Caki2 (cell line): ENCODE measurements around the gene CFAP119. TPM values are rescaled to one million over a fixed set of nuclear protein-coding genes. Genes with fewer than 3 reads are reported as not detected.
"Not testable (repeated sequence)": the region's sequence is repeated elsewhere in the genome, so short reads cannot be mapped to it uniquely, and the experiment has no call there.

Source experiments
- DNase-seq: peaks from one replicate; pipeline ENCODE4 v3.0.0-alpha.2; 2015; ENCODE audit warnings: low read depth
- in situ Hi-C: cut with HindIII; loops from 2 replicates; pipeline ENCODE4 v1.10.0; 2016; ENCODE audit warnings: low sequenced_read_pairs, low pct_unique_long_range_greater_than_20kb, mixed read lengths
- total RNA-seq: library from RNA; depleted of rRNA; stranded (reverse); fragments of >200 nt; shearing (Covaris generic); gene quantifications from 2 replicates; pipeline ENCODE4 v1.2.3, GENCODE V29; 2014; ENCODE audit warnings: low replicate concordance; rRNA removed

The CFAP119 gene
- total RNA-seq, result 7.2 and 12.3 TPM in 2 replicates

DNA sequence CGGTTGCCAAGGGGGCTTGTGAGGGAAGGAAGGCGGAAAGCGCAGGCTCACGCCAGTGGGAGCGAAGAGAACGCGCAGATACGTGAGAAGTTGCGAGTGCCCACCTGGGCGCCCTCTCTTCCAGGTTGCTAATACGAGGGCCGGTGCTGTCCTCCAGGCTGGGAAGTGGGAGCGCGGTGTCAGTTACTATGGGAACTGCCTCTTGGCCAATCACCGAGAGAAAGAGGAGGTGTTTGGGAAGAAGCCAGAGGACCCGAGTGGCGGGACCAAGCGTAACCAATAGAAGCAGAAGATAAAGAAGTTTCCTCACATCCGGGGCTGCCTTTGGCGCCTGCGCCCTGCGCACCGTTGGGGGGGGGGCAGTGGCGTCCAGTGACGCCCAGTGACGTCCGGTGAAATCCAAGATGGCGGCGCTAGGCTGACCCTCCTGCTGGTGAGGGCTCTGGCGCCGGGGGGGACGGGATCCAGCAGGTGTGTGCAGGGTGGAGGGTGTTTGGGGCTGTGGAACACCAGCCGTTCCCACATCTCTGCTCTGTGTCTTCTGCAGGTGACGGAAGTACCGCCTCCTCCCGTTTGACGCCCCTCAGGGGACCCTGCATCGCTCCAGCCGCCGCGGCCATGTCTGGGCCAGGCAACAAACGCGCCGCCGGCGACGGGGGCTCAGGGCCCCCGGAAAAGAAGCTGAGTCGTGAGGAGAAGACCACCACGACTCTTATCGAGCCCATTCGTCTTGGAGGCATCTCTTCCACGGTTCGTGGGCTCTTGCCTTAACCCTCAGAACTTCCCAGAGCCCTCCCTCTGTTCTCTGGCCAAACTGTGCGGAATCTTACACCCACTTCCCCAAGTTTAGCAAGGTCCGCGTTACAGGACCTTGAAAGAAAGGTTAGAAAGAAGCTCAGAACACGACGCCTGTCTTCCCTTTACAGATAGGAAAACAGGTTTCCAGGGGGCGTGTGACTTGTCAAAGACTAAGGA, at the start of gene CFAP119, which contains the start of gene RNF40:
Gene CFAP119, minus strand, starts transcription at position 135 of the 975 bp plus-strand sequence. CDS start 314 bp downstream, outside the sequence.
Gene RNF40, plus strand, starts transcription at position 395 of the 975 bp plus-strand sequence. Its CDS starts 224 bp downstream, at position 619.
- peak; percentile 99 for DNase-seq
- in situ Hi-C loops, result loop anchor here (25.0 kb wide), 1 partner anchor 175 kb away; the partner anchor contains the start of gene ORAI3

DNA sequence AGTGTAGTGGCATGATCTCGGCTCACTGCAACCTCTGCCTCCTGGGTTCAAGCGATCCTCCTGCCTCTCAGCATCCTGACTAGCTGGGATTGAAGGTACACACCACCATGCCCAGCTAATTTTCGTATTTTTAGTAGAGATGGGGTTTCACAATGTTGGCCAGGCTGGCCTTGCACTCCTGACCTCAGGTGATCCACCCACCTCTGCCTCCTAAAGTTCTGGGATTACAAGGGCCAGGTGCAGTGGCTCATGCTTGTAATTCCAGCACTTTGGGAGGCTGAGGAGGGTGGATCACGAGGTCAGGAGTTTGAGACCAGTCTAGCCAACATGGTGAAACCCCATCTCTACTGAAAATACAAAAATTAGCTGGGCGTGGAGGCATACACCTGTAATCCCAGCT, 47.8 kb upstream of the CFAP119 start:
- in situ Hi-C loops, result loop anchor here (10.0 kb wide), 1 partner anchor 65 kb away; no protein-coding TSS in a partner anchor
- not testable (repeated sequence) for DNase-seq

DNA sequence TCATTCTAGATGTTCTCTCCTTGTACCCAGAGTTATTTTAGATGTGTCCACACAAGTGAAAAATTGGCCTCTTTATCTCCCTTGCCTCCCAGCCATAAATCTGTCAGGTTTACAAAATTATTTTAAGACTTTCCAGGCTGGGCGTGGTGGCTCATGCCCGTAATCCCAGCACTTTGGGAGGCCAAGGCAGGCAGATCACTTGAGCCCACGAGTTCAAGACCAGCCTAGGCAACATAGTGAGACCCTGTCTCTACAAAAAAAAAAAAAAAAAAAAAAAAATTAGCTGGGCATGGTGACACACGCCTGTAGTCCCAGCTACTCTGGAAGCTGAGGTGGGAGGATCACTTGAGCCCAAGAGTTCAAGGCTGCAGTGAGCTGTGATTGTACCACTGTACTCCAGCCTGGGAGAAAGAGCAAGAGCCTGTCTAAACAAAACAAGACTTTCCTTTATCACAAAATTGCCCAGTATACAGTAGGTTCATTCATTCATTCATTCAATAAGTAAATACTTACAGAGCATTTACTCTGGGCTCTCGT, 47.1 kb upstream of the CFAP119 start:
- in situ Hi-C loops, result loop anchor here (10.0 kb wide), 1 partner anchor 66 kb away; no protein-coding TSS in a partner anchor
- DNase-seq, result not testable (repeated sequence)

DNA sequence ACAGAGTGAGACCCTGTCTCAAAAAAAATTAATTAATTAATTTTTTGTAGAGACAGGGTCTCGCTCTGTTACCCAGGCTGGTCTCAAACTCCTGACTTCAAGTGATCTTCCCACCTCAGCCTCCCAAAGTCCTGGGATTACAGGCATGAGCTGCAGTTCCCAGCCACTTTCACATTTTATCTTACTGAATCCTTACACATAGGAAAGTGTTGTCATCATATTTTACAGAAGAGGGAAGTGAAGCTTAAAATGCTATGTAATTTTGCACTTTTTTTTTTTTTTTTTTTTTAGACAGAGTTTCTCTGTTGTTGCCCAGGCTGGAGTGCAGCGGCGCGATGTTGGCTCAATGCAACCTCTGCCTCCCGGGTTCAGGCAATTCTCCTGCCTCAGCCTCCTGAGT, 46.3 kb upstream of the CFAP119 start:
- in situ Hi-C loops, result loop anchor here (10.0 kb wide), 1 partner anchor 67 kb away; no protein-coding TSS in a partner anchor
- no peak for DNase-seq

DNA sequence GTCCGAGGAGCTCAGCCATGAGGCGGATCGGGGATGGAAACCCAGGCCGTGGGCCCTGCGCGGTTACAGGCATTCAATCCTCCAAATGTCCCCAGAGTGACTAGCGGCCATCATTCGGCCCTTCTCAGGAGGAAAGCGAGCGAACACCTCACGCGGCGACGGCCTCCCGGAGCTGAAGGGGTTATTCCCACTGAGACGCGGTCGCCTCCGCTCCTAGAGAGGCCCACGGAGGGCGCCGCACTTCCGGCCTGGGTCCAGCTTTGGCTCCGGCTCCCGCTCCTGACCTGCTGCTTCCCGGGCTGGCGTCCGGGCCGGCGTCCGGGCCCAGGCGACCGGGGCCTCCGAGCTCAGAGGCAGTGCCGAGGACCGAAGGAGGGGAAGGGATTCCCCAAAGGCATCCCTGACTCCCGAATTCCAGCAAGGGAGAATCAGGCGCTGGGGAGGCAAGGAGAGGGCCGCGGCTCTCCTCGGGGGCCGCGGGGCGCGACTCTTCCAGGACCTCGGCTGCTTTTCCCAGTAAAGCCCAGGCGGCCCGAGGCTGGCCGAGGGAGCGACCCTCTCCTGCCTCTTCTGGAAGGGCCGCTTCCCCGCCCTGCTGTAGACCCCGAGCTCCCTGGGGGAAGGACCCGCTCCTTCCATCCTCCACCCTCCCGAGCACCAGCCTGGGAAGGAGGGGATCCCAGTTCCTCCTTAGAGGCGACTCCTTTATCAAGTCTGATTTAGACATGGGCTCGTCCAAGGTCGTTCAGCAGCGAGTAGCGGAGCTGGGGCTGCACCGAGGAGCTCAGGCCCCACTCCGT, 43.7 kb upstream of the CFAP119 start:
- in situ Hi-C loops, result loop anchor here (10.0 kb wide), 1 partner anchor 69 kb away; no protein-coding TSS in a partner anchor
- peak; percentile 86 for DNase-seq

DNA sequence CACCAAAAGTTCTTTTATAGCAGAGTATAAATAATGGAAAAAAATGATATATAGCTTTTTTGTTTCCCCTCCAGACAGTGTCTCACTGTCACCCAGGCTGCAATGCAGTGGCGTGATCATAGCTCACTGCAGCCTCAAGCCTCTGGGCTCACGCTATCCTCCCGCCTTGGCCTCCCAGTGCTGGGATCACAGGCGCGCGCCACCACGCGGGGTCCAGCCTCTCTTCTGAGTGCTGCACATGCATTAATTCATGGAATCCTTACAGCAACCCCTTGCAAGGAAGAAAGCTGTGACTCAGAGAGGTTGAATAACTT, 43.2 kb upstream of the CFAP119 start:
- no peak for DNase-seq
- in situ Hi-C loops, result loop anchor here (10.0 kb wide), 1 partner anchor 70 kb away; no protein-coding TSS in a partner anchor

DNA sequence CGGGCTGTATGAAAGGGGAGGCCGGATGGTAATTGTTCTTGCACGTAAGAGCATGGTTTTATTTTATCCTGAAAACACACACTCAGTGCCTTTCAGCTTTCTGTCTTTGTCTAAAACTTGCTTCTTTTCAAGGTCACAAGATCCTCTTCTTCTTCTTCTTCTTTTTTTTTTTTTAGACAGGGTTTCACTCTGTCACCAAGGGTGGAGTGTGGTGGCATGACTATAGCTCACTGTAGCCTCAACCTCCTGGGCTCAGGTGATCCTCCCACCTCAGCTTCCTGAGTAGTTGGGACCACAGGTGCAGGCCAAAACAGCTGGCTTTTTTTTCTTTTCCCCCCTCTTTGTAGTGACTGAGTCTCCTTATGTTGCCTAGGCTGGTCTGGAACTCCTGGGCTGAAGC, 41.1 kb upstream of the CFAP119 start:
- in situ Hi-C loops, result loop anchor here (10.0 kb wide), 1 partner anchor 72 kb away; no protein-coding TSS in a partner anchor
- no peak for DNase-seq

DNA sequence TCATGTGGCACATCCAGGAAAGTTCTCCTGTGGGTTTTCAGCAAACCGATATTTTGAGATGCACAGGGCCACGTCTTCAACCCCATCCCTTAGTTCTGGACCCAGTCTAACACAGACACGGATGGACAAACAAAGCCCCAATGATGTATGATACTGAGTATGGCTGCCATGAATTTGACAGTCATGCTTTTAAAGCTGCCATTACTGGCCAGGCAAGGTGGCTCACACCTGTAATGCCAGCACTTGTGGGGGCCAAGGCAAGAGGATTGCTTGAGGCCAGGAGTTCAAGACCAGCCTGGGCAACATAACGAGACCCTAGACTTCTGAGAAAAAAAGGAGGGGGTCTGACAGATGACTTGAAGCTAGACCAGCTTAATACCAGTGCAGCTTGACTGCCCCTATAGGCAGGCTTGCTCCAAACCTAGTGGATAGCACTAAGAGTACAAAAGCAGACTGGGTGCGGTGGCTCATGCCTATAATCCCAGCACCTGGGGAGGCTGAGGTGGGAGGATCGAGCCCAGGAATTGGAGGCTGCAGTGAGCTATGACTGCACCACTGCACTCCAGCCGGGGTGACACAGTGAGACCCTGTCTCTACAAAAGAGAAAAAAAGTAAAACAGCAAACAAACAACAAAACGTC, 35.9 kb upstream of the CFAP119 start:
- DNase-seq, result no peak
- in situ Hi-C loops, result no loop called here

DNA sequence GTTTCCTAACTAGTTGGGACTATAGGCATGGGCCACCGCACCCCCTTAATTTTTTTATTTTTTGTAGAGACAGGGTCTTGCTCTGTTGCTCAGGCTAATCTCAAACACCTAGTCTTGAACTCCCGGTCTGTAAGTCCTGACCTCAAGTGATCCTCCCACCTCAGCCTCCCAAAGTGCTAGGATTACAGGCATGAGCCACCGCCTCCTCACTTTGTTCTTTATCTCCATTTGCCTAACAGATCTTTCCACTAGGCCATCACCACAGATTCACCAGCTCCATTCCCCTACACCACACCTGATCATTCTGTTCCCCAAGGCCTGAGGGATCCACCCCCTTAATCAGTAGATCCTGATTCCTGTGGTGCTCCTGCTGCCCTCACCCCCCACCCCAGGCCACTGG, 32.8 kb upstream of the CFAP119 start:
- DNase-seq, result no peak
- in situ Hi-C loops, result no loop called here

DNA sequence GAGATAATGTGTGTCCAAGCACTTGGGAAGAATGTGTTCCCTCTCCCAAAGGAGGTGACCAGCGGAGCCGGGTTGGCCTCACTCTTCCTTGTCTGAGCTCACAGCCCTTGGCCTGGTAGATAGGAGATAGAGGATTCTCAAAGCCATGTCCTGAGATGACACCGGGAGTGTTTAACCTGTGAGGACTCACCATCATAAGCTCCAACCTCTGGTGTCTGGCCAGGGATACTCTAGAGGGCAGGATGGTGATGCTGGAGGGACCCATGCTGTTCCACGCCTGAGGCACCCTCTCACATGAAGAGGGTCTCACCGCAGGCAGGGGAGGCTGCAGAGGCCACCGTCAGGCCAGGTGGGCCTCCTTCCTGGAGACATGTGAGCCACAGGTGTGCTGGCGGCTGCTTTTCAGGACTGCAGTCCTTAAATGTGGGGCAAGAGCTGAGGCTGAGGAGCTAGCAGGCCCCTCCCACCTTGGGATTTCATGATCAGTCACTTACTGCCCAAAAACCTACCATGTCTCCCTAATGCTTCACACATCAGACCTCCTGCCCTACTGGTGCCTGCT, 31.7 kb upstream of the CFAP119 start:
- no peak for DNase-seq
- in situ Hi-C loops, result no loop called here

DNA sequence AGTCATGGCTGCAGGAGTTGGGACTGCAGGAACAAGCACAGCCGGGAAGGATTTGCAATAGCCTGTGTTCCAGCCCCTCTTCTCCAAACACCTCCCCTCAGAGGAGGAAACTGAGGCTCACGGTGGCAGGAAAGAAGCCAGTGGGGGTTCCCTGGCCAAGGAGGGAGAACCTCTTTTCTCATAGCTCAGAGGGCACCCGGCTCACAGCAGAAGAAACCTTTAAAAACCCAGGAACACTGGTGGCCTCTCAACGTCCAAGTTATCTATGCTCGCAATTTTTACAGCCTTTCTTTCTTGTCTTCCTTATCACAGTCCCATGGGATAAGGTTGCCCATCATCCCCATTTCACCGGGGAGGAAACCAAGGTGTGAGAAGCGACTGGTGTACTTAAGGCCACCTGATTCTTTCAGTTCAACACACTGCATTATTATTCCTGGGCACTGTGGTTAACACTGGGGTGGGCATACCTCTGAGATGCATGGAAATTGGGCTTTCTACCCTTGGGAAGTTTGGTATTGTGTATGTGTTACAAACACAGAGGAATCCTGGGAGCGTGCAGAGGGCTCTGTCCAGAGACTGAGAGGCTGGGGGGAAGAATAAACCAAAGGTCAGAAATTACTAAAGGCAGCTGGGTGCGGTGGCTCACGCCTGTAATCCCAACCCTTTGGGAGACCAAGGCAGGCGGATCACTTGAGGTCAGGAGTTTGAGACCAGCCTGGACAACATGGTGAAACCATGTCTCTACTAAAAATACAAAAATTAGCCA, 25.9 kb upstream of the CFAP119 start:
- no peak for DNase-seq
- in situ Hi-C loops, result no loop called here

DNA sequence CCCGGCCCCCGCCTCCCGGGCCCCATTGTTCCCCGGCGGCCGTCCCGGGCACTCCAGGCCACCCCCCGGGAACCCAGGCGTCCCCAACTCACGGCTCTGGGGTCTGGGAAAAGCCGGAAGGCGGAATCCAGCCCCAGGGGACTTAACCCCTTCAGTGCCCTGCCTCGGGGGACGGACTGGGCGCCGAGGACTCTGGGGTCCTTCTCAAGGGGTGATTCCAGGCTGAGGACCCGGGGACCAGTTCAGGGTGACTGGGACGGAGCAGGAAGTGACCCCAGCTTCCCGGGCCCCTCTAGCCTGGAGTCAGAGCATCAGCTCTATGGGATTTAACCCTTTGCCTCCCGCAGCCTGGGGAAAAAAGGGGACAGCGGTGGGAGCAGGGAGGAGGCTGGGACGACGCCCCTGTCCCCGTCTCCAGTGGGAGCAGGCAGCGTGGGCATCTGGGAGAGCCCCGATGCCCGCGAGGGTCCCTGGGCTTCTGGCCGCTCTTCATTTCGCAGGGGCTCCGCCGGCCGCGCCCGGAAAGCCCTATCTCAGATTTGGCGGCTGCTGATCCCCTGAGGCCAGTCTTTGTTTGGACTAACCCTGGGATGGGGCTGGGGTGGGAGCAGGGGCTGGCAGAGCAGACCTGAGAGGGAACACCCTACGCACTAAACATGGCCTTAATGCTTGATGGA, 25.2 kb upstream of the CFAP119 start, which contains the start of gene ZNF629:
Gene ZNF629, minus strand, starts transcription at position 270 of the 677 bp plus-strand sequence. CDS start 2,723 bp downstream, outside the sequence.
- peak; percentile 74 for DNase-seq
- in situ Hi-C loops, result no loop called here

DNA sequence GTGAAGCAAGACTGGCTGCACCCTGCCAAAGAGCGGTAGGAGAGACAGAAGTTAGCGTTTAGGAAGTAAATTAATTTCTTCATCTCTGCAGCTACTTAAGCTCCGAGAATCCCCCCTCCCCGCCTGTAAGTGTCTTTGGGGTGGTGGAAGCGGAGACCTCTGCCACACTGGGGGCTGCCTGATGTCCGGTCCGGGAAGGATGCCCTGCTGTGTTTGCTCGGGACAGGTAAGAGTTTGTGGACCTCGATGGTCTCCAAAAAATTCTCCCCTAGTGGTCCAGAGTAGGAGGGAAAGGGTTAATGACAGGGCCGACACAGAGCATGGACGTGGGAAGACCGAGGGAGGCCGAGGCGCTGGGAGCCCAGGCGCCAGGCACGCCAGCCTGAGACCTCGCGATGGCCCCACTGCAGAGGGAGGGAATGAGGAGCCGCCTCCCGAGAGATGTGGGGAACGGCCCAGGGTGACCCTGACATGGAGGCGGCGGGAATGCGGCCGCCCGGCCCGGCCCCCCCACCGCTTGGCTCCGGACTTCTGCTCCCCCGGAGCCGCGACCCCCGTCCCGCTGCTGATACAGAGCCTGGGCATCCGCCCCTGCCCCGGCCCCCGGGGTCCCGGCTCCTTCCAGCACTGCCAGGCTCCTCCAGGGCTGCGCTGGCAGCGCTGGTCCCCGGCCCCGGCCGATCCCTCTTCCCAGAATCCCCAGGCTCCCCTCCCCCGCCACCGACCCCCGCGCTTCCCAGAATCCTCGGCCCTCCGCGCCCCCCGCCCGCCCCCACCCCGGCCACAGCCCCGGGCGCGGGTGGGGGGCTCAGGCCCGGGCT, 24.5 kb upstream of the CFAP119 start:
- in situ Hi-C loops, result no loop called here
- DNase-seq, result peak; percentile 62

DNA sequence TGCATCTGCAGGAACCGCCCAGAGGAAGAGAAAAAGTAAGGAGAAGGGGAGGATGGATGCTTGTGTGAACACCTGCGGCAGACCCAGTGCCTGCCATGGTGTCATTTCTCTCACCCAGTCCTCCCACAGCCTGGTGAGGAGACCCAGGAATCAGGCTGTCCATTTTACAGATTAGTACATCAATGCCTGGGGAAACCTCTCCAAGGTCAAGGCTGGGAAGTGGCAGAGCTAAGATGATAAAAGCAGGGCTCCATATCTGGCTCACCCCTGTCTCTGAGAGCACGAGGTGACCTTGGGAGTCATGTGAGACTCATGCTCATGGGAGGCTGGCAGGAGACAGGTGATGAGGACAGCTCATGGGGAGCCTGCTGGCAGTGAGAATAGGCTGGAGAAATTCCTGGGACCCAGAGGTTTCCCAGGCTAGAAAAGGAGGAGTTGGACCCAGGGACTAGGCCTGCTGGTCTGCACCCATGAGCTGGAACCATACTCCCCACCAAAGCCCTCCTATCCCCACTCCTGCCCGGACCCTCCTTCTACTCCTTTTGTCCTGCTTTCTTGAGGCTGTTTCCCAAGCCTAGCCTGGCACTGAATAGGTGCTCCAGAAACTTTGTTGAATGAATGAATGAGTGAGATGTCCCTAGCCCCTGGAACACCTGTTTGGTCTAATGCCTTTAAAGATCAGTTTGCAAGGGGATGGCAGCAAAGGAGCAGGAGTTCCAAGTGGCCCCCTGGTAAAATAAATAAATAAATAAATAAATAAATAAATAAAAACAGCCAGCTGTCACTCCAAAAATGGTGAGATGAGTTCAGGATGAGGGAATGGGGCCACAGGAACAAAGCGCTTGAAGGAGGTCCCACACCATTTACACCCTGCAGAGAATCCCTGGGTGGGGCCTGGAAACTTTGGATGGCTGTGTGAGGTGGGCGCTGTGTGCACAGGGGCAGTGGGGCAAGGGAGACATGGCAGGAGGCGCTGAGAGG, 23.6 kb upstream of the CFAP119 start:
- in situ Hi-C loops, result no loop called here
- no peak for DNase-seq
